ENCODE data around the gene ABCB9.

The ABCB9 gene

DNA sequence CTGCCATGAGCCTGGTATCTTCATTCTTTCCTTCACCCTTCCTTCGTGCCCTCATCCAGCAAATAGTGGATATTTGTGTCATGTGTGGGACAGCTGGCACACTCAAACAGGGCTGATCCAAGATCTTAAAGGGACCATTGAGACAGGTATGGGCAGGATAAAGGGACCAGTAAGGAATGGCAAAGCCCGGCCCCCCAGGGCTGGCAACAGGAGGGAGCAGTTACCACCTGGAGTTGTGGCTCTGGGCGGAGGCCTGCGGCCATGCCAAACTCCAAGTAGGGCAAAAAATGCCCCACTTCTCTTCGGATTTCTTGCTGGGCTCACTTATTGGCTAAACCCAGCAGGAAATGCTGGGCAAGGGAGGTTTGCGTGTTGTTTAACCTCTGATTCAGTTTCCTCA, 10.9 kb upstream of the ABCB9 start:
- CTCF ChIA-PET: interaction anchor here (0.9 to 3.5 kb wide), 2 partner anchors 259 to 261 kb away, joined by 3 to 21 read pairs; no protein-coding TSS in a partner anchor
- no peak for DNase-seq (ENCODE audit: low read depth, low spot score)
- POLR2A ChIA-PET: interaction anchor here (0.9 kb wide), 1 partner anchor 256 kb away, joined by 4 read pairs; the partner anchor contains the start of genes MPHOSPH9 and MTRFR
- H3K4me3 ChIP-seq (ENCODE audit: low read depth, low read length): no peak overlapping the region; the same call in 1 of the 2 replicates
- TF ChIP-seq, protein P1, sequence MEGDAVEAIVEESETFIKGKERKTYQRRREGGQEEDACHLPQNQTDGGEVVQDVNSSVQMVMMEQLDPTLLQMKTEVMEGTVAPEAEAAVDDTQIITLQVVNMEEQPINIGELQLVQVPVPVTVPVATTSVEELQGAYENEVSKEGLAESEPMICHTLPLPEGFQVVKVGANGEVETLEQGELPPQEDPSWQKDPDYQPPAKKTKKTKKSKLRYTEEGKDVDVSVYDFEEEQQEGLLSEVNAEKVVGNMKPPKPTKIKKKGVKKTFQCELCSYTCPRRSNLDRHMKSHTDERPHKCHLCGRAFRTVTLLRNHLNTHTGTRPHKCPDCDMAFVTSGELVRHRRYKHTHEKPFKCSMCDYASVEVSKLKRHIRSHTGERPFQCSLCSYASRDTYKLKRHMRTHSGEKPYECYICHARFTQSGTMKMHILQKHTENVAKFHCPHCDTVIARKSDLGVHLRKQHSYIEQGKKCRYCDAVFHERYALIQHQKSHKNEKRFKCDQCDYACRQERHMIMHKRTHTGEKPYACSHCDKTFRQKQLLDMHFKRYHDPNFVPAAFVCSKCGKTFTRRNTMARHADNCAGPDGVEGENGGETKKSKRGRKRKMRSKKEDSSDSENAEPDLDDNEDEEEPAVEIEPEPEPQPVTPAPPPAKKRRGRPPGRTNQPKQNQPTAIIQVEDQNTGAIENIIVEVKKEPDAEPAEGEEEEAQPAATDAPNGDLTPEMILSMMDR (IDR thresholded peaks at IDR 0.05; ENCODE audit: insufficient read depth, low read length, missing control alignments): no peak

- DNase-seq (ENCODE audit: low read depth, low spot score): no peak
- TF ChIP-seq, protein P1 (IDR thresholded peaks at IDR 0.05; ENCODE audit: insufficient read depth, low read length, missing control alignments): no peak
- ChIA-PET POLR2A (interaction anchor here (0.9 to 1.0 kb wide), 3 partner anchors 256 to 266 kb away, joined by 3 to 4 read pairs (median 3); partner anchors contain the start of genes MPHOSPH9 and MTRFR), CTCF (interaction anchor here (0.9 to 3.5 kb wide), 3 partner anchors 116 to 262 kb away, joined by 3 to 21 read pairs (median 6); no protein-coding TSS in a partner anchor)
- peak overlapping the region; percentile 99 for H3K4me3 ChIP-seq (ENCODE audit: low read depth, low read length)
Measured at GRCh38 chr12:122976648-122976975, 10.3 kb upstream of the ABCB9 start.

GRCh38 chr12:122975790-122976647, 9.8 kb upstream of the ABCB9 start:
- ChIA-PET CTCF (interaction anchor here (0.5 to 3.5 kb wide), 8 partner anchors 10 to 265 kb away, joined by 3 to 21 read pairs (median 4); no protein-coding TSS in a partner anchor), POLR2A (interaction anchor here (0.9 to 2.8 kb wide), 5 partner anchors 67 to 266 kb away, joined by 3 to 25 read pairs (median 4); partner anchors contain the start of genes MPHOSPH9 and MTRFR)
- DNase-seq (ENCODE audit: low read depth, low spot score): no peak
- TF ChIP-seq, protein P1 (IDR thresholded peaks at IDR 0.05; ENCODE audit: insufficient read depth, low read length, missing control alignments): no peak
- H3K4me3 ChIP-seq (ENCODE audit: low read depth, low read length): peak overlapping the region; percentile 99

DNA sequence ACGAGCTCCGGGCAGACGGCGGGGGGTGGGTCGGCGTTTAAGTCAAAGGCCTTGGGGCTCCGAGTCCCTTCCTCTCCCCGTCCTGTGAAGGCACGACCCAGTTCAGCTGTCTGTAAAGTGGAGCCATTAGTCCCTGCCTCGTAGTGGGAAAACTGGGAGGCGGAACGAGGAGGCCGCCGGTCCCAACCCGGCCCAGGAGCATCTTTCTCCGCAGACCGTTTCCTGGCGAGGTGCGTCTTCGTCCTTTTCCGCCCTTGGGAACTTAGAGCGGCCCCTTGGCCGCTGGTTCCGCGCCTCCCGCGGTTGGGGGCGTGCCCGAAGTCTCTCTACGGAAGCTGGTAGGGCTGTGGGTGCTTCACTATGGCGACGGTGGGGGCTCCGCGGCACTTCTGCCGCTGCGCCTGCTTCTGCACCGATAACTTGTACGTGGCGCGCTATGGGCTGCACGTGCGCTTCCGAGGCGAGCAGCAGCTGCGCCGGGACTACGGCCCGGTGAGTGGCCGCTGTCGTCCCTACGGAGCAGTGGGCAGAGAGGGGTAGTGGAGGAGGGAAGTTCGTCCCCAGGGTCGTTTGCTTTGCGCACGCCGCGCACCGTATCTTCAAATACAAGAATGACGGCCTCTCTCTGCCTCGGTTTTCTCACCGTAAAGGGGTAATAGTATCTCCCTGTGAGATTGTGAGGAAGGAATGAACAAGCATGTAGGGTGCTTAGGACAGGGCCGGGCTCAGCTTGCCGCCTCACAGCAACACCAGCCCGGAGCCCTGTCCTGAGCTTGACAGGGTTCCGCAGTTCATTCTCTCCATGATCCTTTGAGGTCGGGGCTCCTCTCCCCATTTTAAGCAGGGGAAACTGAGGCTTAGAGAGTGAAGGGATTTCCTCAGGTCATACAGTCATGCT, 8.9 kb upstream of the ABCB9 start, which contains the start of gene OGFOD2:
Gene OGFOD2, plus strand, starts transcription at position 353 of the 898 bp plus-strand sequence. Its CDS starts 8 bp downstream, at position 361.
- peak within 1 kb of the TSS; percentile 99 for H3K4me3 ChIP-seq (ENCODE audit: low read depth, low read length)
- ChIA-PET CTCF (interaction anchor here (0.8 to 3.5 kb wide), 5 partner anchors 11 to 265 kb away, joined by 3 to 21 read pairs (median 4); no protein-coding TSS in a partner anchor), POLR2A (interaction anchor here (1.2 to 2.8 kb wide), 4 partner anchors 9 to 258 kb away, joined by 3 to 25 read pairs (median 6); partner anchors contain the start of genes ABCB9, MPHOSPH9 and MTRFR)
- peak; percentile 31 for DNase-seq (ENCODE audit: low read depth, low spot score)
- TF ChIP-seq, protein P1 (IDR thresholded peaks at IDR 0.05; ENCODE audit: insufficient read depth, low read length, missing control alignments): no peak

GRCh38 chr12:122974274-122974891, 8.1 kb upstream of the ABCB9 start:
- CTCF ChIA-PET: interaction anchor here (1.3 to 3.5 kb wide), 3 partner anchors 12 to 264 kb away, joined by 4 to 21 read pairs (median 5); no protein-coding TSS in a partner anchor
- peak; percentile 89 for DNase-seq (ENCODE audit: low read depth, low spot score)
- peak overlapping the region; percentile 99 for H3K4me3 ChIP-seq (ENCODE audit: low read depth, low read length)
- POLR2A ChIA-PET: interaction anchor here (1.2 to 2.8 kb wide), 3 partner anchors 9 to 258 kb away, joined by 3 to 25 read pairs (median 7); partner anchors contain the start of genes ABCB9, MPHOSPH9 and MTRFR
- TF ChIP-seq, protein P1 (IDR thresholded peaks at IDR 0.05; ENCODE audit: insufficient read depth, low read length, missing control alignments): no peak

Data from AG04449 (cell line).